Cardiac fibroblast (primary cell): Measurements from ENCODE around the gene DNM3.

ENCODE experiments used
- DNase-seq, 2 donors: peaks; one replicate each; pipeline versions ENCODE4 v3.0.0 to v3.0.0-alpha.2; 2010; ENCODE audit warnings: low read depth in 2 of 2
- H3K4me3 ChIP-seq, 2 donors: replicated peaks in 1 of 2; 1 replicate in 1 of 2; 2 replicates in 1 of 2; pipeline ENCODE4 v1.5.1; 2011; ENCODE audit warnings: low read depth in 2 of 2, low read length in 2 of 2, mild to moderate bottlenecking in 2 of 2, moderate library complexity in 1 of 2
- CTCF ChIP-seq: IDR thresholded peaks from one replicate; pipeline ENCODE4 v1.5.1; 2011; ENCODE audit warnings: low read depth, mild to moderate bottlenecking, low read length, inconsistent platforms

The DNM3 gene

GRCh38 chr1:172211221-172211620, 369.9 kb downstream of the DNM3 start:
- no peak for TF ChIP-seq CTCF
- H3K4me3 ChIP-seq = no peak overlapping the region
- no peak for DNase-seq

- no peak for DNase-seq
- no peak overlapping the region for H3K4me3 ChIP-seq
- no peak for TF ChIP-seq CTCF
These were observed 370.8 kb downstream of the DNM3 start for GRCh38 chr1:172212124-172212523.

- no peak overlapping the region for H3K4me3 ChIP-seq
- no peak for TF ChIP-seq CTCF
- no peak for DNase-seq
These were observed 373.7 kb downstream of the DNM3 start for GRCh38 chr1:172215006-172215405.

- no peak for DNase-seq
- TF ChIP-seq CTCF = no peak
- H3K4me3 ChIP-seq = no peak overlapping the region
These were observed 378.7 kb downstream of the DNM3 start for GRCh38 chr1:172219966-172220365.

- DNase-seq = no peak
- no peak for TF ChIP-seq CTCF
- H3K4me3 ChIP-seq = no peak overlapping the region
These were observed 379.1 kb downstream of the DNM3 start for GRCh38 chr1:172220376-172220775.

- TF ChIP-seq CTCF = no peak
- H3K4me3 ChIP-seq = no peak overlapping the region
- no peak for DNase-seq
These were observed 380.1 kb downstream of the DNM3 start for GRCh38 chr1:172221436-172221835.

GRCh38 chr1:172224871-172225270, 383.6 kb downstream of the DNM3 start:
- no peak for DNase-seq
- H3K4me3 ChIP-seq = no peak overlapping the region
- TF ChIP-seq CTCF = no peak
